Measurements from ENCODE around the gene MGAT5B.
"Not testable (repeated sequence)": the region's sequence is repeated elsewhere in the genome, so short reads cannot be mapped to it uniquely, and the experiment has no call there.

Gene MGAT5B

DNA sequence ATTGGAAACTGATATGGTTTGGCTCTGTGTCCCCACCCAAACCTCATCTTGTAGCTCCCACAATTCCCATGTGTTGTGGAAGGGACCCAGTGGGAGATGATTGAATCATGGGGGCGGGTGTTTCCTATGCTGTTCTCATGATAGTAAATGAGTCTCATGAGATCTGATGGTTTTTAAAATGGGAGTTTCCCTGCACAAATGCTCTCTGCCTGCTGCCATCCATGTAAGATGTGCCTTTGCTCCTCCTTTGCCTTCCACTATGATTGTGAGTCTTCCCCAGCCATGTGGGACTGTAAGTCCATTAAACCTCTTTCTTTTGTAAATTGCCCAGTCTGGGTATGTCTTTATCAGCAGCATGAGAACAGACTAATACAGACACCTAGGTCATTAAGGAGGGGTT lies 109.8 kb downstream of the MGAT5B start:
- not testable (repeated sequence) for DNase-seq (ENCODE audit: low read depth, low spot score)

DNA sequence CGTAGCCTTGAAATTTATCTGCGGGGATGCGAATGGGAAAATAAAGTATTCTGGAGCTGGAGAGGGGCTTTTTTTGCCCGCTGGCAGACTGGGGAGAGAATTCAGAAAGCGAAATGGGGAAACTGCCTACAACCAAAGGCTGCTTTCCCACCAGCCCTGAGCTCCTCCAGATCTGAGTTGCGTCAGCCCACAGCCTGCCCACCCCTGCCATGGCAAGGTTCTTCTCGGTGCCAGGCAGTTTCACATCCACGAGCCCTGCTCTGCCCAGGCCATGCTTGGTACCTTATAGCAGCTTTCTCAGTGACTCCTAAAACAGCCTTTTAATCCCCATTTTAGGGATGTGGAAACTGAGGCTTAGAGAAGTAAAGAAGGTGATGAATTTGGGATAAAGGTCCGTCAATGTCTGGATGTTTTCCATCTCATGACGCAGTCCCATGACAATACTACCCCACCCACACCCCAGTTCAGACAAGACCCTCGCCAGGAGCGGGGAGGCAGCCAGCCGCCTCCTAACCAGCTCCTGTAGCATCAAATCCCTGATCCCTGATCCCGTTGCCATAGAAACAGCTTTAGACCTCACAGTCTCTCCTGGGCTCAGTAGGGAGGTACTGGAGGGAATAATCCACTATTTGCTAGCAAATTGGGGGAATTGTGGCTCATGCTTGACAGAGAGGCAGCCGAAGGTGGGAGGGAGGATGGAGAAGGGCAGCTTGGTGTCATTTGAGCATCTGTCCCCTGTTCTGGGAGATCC lies 113.5 kb downstream of the MGAT5B start:
- DNase-seq (ENCODE audit: low read depth, low spot score): no peak

- no peak for DNase-seq (ENCODE audit: low read depth, low spot score)
Observed at GRCh38 chr17:76982408-76983074, 114.3 kb downstream of the MGAT5B start.

DNA sequence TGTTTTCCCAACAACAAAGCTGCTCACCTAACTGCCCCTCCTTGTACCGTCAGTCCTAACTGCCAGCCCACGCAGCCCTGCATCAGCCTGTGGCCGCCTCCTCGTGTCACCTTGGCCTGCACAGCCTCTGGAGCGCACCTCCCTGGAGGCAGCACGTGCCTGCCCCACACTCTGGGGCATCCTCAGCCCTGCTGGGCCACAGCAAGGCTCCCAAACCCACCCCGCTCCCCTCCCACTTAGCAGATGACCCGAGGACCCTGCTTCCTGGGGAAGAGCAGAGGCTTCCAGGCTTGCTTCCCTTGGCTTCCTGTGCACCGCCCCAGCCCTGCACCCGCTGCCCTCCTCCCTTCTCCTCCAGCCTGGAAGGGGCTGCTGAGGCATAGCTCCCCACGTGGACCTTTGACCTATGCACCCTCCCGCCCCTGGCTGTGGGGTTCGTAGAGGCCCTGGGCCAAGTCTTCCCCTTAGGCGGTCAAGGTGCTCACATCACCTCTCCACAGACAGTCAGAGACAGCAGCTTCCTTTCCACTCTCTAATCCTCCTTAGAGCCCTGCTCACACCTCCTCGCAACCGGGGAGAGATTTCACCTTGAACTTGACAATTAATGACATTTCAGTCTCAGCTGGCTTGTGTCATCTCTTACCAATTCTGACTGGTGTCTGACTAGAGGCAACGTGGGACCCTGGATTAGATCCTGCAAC lies 115.0 kb downstream of the MGAT5B start:
- DNase-seq (ENCODE audit: low read depth, low spot score): no peak

GRCh38 chr17:76986365-76986764 lies 118.2 kb downstream of the MGAT5B start:
- no peak for DNase-seq (ENCODE audit: low read depth, low spot score)

DNA sequence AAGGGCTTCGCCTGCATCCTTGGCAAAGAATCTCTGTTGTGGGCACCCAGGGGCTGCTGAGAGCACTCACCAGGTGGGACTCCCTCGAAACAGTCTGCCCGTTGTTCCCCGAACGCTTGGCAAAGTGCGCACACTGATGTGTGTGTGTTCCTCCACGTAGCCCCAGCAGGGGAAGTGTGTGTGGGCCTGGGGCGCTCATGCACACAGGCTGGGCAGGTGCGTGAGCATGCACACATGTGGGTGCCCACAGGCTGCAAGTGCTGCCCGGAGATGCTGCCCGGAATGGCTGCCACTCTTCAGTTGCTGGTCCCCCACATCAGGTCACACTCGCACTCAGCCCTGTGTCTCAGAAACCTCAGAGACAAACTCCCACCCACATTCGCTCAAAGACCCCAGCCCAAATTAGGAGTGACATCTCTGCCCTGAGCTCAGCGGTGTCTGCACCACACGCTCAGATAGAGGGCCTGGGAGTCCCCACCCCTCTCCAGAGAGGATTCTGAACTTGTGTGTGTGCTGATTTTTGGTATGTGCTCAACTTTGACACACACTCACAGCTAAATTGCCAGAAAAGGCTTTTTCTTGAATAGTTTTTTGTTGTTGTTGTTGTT lies 119.4 kb downstream of the MGAT5B start:
- no peak for DNase-seq (ENCODE audit: low read depth, low spot score)

- no peak for DNase-seq (ENCODE audit: low read depth, low spot score)
Observed at GRCh38 chr17:76988796-76989195, 120.6 kb downstream of the MGAT5B start.

DNA sequence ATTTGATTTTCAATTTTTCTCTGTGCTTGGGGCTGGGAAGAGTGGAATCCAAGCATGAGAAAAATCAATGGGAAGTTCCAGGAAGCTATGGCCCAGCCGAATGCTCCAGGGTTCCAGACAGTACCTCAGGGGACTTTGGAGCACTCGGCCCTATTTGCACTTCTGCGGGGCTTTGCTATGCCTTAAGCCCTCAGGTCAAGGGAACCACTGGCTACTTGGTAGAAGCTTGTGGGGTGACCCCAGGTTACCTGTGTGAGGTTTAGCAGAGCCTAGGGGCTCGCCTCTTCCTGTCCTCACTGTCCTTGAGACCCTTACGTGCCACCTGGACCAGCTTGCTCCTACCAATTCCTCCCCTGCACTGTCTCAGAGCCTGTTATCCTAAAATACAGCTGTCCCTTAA lies 121.3 kb downstream of the MGAT5B start:
- no peak for DNase-seq (ENCODE audit: low read depth, low spot score)

DNA sequence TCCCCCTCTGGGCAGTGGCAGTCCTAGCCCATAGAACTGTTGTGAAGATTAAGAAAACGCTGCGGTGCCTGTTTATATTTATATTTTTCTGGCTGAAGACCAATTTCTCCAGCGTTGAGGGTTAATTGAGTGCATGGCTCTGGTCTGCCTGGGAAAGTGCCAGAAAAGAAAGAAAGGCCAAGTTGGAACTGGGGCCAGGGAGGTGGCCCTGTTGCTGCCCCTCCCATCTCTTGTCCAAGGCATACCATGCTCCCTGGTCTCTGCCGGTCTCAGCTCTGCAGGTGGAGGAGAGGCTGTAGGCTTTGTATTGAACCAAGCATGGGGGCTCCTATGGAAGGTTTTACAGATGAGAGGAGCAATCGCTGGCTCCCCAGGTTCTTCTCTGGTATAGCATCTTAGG lies 124.7 kb downstream of the MGAT5B start:
- DNase-seq (ENCODE audit: low read depth, low spot score): no peak

DNA sequence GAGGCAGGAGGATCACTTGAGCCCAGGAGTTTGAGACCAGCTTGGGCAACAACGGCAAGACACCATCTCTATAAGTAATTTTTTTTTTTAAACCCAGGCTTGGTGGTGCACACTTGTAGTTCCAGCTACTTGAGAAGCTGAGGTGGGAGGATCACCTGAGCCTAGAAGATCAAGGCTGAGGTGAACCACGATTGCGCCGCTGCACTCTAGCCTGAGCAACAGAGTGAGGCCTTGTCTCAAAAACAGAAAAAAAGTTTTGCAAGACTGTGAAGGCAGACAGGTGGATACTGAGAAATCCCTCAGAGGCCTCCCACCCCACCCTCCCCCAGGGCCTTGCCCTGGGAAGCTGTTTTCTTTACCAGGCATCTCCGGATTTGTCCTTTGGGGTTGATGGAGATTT lies 125.4 kb downstream of the MGAT5B start:
- DNase-seq (ENCODE audit: low read depth, low spot score): no peak

- DNase-seq (ENCODE audit: low read depth, low spot score): no peak
Observed at GRCh38 chr17:76994237-76994637, 126.0 kb downstream of the MGAT5B start.

- DNase-seq (ENCODE audit: low read depth, low spot score): no peak
Observed at GRCh38 chr17:76995387-76996105, 127.3 kb downstream of the MGAT5B start.

GRCh38 chr17:76996741-76997694 lies 128.8 kb downstream of the MGAT5B start:
- DNase-seq (ENCODE audit: low read depth, low spot score): no peak

GRCh38 chr17:76997981-76998531 lies 129.9 kb downstream of the MGAT5B start:
- no peak for DNase-seq (ENCODE audit: low read depth, low spot score)

DNA sequence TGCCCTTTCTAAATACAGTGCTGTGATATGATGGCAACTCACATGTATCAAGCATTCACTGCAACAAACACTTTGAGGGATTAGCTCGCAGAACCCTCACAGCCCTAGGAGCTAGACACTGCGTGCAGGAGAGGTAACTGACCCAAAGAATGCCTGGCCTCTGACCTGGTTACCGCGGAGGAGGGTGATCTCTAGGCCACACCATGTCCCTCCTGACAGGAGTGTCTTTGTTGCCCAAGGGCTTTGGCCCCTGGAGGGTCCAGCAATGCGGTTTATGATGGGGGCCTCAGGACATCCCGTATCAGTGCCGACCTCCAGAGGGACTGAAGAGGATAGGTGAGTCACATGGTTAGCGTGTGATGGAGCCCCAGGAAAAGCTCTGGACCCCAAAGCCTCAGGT lies 130.6 kb downstream of the MGAT5B start:
- DNase-seq (ENCODE audit: low read depth, low spot score): no peak

All from smooth muscle cell of the brain vasculature (primary cell).